GOT3 (cell line): ENCODE measurements around the gene RRBP1.

Experiments
- DNase-seq: peaks from one replicate; lab custom pipeline; 2025; ENCODE audit warnings: mixed read lengths; lab: John Stamatoyannopoulos, UW

The RRBP1 gene

DNA sequence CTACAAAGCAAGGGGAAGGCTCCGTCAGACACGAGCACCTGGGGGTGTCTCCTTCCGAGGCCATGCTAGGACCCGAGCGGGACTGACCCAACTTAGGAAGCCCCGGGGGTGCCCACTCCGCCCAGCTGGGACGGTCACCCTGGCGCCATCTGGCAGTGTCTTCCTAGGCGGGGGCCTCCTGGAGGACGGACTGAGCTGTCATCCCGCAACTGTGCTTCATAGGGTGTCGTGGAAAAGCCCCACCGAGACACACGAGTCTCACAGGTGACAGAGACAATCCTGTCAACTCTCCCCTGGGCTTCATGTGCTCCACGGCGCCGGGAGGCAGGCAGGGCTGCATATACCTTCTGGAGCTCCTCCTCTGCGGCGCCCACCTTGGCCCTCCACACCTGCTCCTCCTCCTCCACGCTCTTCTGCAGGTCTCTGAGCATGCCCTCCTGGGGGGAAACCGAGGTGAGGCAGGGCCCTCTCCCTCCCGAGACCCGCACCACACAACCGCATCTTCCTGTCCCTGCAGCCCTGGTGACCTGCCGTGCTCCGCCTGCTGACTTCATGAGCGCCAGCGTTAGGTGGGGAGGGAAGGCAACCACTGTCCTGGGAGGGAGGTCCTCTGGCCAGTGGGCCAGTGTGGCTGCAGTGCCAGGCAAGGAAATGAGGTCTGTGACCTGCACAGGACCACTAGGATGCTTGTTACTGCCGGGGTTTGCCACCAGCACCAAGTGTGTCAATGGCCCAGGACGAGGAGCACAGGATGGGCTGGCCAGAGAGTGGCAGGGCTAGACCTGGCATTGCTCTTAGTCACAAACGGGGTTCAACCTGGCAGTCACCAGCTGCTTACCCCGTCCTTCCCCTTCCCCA lies 61.4 kb downstream of the RRBP1 start:
- no peak for DNase-seq

- no peak for DNase-seq
These were observed 62.5 kb downstream of the RRBP1 start for GRCh38 chr20:17619351-17620093.

GRCh38 chr20:17618673-17619013 lies 63.4 kb downstream of the RRBP1 start:
- no peak for DNase-seq

GRCh38 chr20:17617868-17618672 lies 64.0 kb downstream of the RRBP1 start:
- DNase-seq = no peak

- DNase-seq = no peak
These were observed 64.7 kb downstream of the RRBP1 start for GRCh38 chr20:17617212-17617867.

GRCh38 chr20:17616480-17617211 lies 65.4 kb downstream of the RRBP1 start:
- DNase-seq = no peak

GRCh38 chr20:17615645-17616479 lies 66.2 kb downstream of the RRBP1 start:
- no peak for DNase-seq

GRCh38 chr20:17614812-17615644 lies 67.0 kb downstream of the RRBP1 start:
- DNase-seq = no peak

DNA sequence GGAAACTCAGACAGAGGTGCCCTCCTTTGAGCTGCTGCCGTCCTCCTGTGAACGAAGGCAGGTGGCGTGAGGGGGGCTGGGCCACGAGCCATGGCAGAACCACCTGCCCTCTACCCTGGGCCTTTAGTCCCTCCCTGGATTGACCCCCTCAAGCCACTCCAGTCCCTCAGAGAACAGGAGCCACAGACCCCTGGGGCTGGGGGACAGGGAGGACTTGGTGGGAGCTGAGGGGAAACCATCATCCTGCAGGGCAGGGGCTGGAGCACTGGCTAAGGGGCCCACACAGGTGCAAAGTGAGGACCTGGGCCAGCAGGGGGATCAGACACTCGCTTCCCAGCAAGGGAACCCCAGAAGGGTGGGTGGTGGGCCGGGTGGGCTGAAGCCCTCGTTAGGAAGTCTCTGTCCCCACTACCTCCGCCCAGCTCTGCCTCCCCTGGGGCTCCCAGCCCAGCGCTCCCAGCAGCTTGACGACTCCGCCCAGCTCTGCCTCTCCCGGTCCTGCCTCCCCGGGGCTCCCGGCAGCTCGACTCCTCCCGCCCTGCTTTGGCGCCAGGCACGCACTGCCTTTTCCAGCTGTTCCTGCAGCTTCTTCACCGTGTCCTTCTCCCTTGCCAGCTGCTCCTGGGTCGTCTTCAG lies 67.7 kb downstream of the RRBP1 start:
- DNase-seq = no peak

DNA sequence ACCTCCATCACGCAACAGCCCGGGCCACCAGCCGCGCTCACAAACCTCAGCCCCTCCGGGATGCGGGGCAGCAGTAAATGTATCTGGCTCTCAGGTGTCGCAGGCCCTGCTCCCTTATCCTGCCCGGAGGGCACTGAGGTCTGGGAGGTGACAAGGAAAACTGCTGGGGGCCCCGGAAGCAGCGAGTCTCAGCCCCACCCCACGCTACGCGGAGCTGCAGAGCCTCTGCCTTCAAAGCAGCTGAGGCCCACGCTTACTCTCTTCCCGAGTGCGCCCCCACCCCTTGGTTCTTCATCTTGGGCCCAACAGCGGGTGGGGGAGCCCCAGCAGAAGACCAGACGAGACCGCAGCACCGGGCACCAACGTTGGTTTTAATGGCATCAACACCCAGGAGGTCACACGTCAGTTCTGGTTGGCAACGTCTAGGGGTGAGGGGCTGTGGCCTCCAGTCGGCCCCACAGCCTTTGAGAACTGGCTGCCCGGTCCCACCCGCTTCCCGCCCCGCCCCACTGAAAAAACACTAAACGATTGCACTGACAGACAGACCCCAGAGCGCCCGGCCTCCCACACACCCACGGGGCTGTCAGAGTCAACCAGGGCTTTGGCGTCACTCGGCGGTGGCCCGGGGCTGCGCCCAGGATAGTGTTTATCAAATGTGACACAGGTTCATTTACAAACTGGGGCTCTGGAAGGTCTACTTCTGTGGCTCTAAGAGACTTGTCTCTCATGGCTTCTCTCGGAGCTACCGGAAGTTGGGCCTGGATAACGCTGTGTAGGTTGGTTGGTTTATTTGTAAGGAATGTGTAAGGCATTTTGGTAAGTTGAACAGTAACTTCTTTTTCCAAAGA lies 68.5 kb downstream of the RRBP1 start:
- DNase-seq = no peak

DNA sequence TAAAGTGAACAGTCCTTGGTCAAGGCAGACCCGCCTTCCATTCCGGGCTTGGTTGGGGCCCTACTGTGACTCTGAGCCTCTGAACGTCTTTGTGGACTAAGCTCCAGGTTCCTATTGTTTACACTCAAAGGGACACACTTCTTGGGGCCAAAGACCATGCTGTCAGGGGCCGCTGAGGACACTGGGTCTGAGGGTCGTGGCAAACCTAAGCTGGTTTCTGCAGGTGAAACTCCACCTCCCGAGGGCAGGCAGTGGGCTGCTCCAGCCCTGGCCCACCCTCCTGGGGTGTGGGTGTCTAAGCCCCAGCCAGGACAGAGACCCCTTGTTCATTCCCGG lies 69.1 kb downstream of the RRBP1 start:
- DNase-seq = no peak

DNA sequence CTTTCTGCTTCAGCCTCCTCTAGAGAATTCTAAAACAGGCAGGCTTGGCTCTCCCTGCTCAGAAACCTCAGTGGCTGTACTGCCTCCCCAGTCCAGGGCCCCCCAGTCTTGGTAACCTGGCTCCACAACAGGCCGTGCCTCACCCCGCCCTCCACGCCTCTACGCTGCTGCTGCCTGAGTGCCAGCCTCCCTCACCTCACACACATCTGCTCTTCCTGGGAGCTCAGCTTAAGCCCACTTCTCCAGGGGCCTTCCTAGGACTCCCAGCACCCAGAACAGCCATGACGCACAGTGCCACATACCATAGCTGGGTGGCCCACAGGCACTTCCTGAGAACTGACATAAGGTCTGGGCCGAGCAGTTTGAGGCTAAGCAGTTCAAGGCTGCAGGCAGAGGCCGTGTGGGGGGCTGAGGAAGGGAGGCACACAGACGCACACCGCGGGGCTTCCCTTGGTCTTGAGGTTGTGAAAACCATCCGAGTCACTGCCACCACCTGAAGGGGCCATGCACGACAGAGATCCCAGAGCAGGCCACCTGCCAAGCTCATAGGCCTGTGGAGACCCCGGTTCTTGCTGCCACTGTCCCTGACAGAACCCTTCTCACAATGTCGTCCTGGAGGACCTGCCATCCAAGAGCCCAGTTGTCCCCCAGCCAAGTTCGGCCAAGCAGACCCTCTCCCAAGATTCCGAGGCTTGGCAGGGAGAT lies 69.6 kb downstream of the RRBP1 start:
- DNase-seq = no peak

DNA sequence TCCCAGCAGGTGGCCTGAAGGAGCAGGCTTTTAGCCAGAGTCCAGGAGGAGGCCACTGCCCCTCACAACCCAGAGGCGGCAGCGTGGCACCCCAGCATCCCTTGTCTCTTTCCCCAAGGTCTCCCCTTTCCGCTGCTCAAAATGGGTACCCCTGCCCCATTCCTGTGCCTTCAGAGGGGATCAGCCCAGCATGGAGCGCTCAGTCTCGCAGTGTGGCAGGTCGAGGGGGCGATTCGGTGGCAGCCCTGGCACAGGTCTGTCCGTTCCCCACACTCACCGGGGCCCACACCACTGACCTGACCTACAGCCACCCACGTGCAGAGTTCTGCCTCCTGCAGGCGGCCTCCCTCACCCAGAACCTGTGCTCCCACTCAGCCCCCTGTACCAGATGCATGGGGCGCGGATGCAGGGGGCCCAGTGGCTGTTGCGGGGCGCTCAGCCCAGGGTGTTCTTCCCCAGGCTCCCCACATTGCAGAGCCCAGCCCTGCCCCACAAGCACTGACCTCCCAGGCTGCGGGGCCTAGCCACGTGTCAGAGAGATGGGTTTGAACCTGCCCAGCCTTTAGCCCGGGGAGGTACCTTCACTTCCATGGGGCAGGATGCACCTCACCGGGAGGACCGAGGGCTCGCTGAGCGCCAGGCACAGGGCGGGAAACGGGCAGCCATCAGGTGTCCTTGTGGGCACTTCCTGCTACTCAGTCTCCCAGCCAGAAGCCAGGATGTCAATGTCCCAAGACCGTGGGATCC lies 70.3 kb downstream of the RRBP1 start:
- no peak for DNase-seq

- DNase-seq = no peak
These were observed 70.8 kb downstream of the RRBP1 start for GRCh38 chr20:17611290-17611539.

DNA sequence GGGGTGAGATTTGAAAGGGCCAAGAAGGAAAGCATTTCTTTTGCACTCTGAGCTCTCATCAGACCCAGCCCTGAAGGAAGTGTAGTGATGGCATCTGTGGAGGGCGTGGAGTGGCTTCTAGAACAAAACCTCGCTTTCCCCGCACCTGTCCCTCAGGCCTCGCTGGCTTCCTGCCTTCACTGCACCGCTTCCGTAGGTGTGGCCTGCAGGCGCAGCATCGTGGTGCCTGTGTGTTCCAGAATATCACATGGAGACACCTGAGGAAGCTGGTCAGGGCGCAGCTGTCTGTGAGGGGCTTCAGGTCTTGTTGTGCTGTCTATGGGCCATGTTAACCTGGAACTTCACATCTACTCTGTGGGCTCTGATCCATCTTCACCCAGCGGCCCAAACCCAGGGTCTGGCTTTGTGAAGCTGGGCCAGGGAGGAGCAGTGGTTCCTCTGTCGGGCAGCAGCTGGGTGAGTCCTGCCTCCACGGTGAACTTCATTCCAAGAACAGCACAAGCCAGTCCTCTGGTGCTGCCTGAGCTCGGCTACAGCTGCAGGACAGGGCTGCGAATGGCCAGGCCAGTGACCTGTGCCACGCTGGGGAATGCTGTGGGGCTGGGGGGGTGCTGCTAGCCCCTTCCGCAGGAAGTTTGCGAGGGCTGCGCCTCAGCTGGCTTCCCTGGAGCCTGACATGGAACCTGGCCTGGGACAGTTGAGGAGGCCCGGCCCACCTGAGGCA lies 71.3 kb downstream of the RRBP1 start:
- DNase-seq = no peak

DNA sequence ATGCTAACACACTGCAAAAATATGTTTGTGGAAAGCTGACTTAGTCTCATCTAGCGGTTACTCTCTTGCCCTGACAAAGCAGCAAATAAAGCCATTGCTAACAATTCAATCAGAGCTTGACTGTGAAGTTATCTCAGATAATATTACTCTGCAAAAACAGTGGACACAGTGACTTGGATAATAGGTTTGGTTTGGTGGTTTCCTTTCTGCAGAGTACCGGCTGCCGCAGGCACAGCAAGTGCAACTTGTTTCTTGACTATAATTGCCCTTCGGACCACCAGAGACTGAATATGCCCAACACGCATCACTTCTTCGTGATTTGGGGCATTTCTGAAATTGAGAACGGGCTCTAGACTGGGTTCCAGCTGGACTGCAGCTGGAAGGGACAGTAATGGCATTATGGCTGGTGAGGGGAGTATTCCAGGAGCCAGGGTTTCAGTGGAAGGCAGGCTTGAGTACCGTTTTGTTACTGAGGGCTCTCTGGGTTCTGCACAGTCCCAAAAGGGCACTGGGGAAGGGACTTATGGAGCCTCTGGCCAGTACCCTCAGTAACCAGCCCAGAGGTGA lies 72.1 kb downstream of the RRBP1 start:
- DNase-seq = no peak
